GM18511 (cell line): Measurements from ENCODE around the gene ZNF582.

Experiments used
- ATAC-seq: cut with Tn5 transposase; IDR thresholded peaks from one replicate; pipeline ENCODE4 v1.9.1; 2021; ENCODE audit warnings: mild to moderate bottlenecking, moderate library complexity; ENCODE audit not compliant: unreplicated experiment

Gene ZNF582

GRCh38 chr19:56393119-56394012, at the start of gene ZNF582:
ZNF582 (minus strand) TSS chr19:56393534; CDS start chr19:56391752, 1,782 bp downstream.
- peak; percentile 98 for ATAC-seq

GRCh38 chr19:56441206-56441792, 48.0 kb upstream of the ZNF582 start:
- ATAC-seq = no peak

GRCh38 chr19:56423985-56424353, 30.6 kb upstream of the ZNF582 start:
- ATAC-seq = no peak

- ATAC-seq = no peak
Observed at GRCh38 chr19:56423276-56423984, 30.1 kb upstream of the ZNF582 start.

GRCh38 chr19:56405062-56405461, 11.7 kb upstream of the ZNF582 start:
- no peak for ATAC-seq

GRCh38 chr19:56404705-56405056, 11.3 kb upstream of the ZNF582 start:
- no peak for ATAC-seq

- ATAC-seq = peak; percentile 88
Observed at GRCh38 chr19:56403764-56404704, 10.7 kb upstream of the ZNF582 start, which contains the start of gene ZNF583. ZNF583 (plus strand) TSS chr19:56404332; CDS start chr19:56407115, 2,783 bp downstream.

- ATAC-seq = no peak
Observed at GRCh38 chr19:56403261-56403660, 9.9 kb upstream of the ZNF582 start.

- no peak for ATAC-seq
Observed at GRCh38 chr19:56400485-56400884, 7.2 kb upstream of the ZNF582 start.

GRCh38 chr19:56398809-56399208, 5.5 kb upstream of the ZNF582 start:
- ATAC-seq = no peak

- no peak for ATAC-seq
Observed at GRCh38 chr19:56383826-56384605, 9.3 kb downstream of the ZNF582 start.

- ATAC-seq = no peak
Observed at GRCh38 chr19:56377105-56377924, 16.0 kb downstream of the ZNF582 start.

GRCh38 chr19:56372281-56372680, 21.1 kb downstream of the ZNF582 start:
- no peak for ATAC-seq

- no peak for ATAC-seq
Observed at GRCh38 chr19:56369886-56370676, 23.3 kb downstream of the ZNF582 start.

- ATAC-seq = no peak
Observed at GRCh38 chr19:56367829-56368711, 25.3 kb downstream of the ZNF582 start.

- ATAC-seq = no peak
Observed at GRCh38 chr19:56360841-56361240, 32.5 kb downstream of the ZNF582 start.

GRCh38 chr19:56356944-56357343, 36.4 kb downstream of the ZNF582 start:
- ATAC-seq = no peak
